Loucy (cell line): ENCODE measurements around the gene EPN1.

Experiments used
- H2AFZ ChIP-seq: fragments of 200-600 bp; sonication (generic); 2 replicates; pipeline ENCODE4 v1.6.0; 2016; ENCODE audit warnings: antibody characterized with exemption, mild to moderate bottlenecking, low read length, moderate library complexity
- H3F3A ChIP-seq: fragments of 200-600 bp; 2 replicates; pipeline ENCODE4 v1.6.0; 2016; ENCODE audit warnings: antibody characterized with exemption, low read depth, mild to moderate bottlenecking
- H3K27me3 ChIP-seq: fragments of 200-600 bp; sonication (generic); 2 replicates; pipeline ENCODE4 v1.6.1; 2014; ENCODE audit warnings: low read length, mild to moderate bottlenecking; ENCODE audit not compliant: insufficient read depth, poor library complexity, severe bottlenecking
- H3K36me3 ChIP-seq: fragments of 200-600 bp; sonication (generic); 2 replicates; pipeline ENCODE4 v1.6.1; 2016; ENCODE audit warnings: low read length; ENCODE audit not compliant: insufficient read depth
- H3K4me1 ChIP-seq: fragments of 200-600 bp; sonication (generic); 2 replicates; pipeline ENCODE4 v1.5.1; 2014; ENCODE audit warnings: low read length, mild to moderate bottlenecking; ENCODE audit not compliant: insufficient read depth, poor library complexity, severe bottlenecking
- H3K4me2 ChIP-seq: fragments of 200-600 bp; sonication (generic); 2 replicates; pipeline ENCODE4 v1.6.0; 2014; ENCODE audit warnings: antibody characterized with exemption, low read length, low read depth, mild to moderate bottlenecking; ENCODE audit not compliant: poor library complexity, severe bottlenecking
- H3K4me3 ChIP-seq: fragments of 200-600 bp; sonication (generic); 2 replicates; pipeline ENCODE4 v1.5.1; 2014; ENCODE audit warnings: low read length, mild to moderate bottlenecking, mixed read lengths; ENCODE audit not compliant: poor library complexity, severe bottlenecking
- H3K79me2 ChIP-seq: fragments of 200-600 bp; sonication (generic); 2 replicates; pipeline ENCODE4 v1.6.1; 2014; ENCODE audit warnings: low read length; ENCODE audit not compliant: insufficient read depth
- H3K9ac ChIP-seq: fragments of 200-600 bp; sonication (generic); 2 replicates; pipeline ENCODE4 v1.6.0; 2014; ENCODE audit warnings: mild to moderate bottlenecking, low read depth, low read length, moderate library complexity; ENCODE audit not compliant: poor library complexity, severe bottlenecking
- H3K9me2 ChIP-seq: fragments of 200-600 bp; sonication (generic); replicated peaks from 2 replicates; pipeline ENCODE4 v1.6.1; 2016; ENCODE audit warnings: low read depth, low read length, mixed read lengths
- H3K9me3 ChIP-seq: fragments of 200-600 bp; sonication (generic); 2 replicates; pipeline ENCODE4 v1.6.1; 2014; ENCODE audit warnings: mild to moderate bottlenecking, antibody characterized with exemption, low read length, low read depth; ENCODE audit not compliant: insufficient read depth
- H4K20me1 ChIP-seq: fragments of 200-600 bp; sonication (generic); 2 replicates; pipeline ENCODE4 v1.6.0; 2014; ENCODE audit warnings: antibody characterized with exemption, low read length, mild to moderate bottlenecking; ENCODE audit not compliant: insufficient read depth, poor library complexity, severe bottlenecking
- EZH2phosphoT487 ChIP-seq: fragments of 200-600 bp; IDR thresholded peaks from 2 replicates; pipeline ENCODE4 v1.6.1; 2018; ENCODE audit warnings: antibody characterized with exemption, mild to moderate bottlenecking, moderate library complexity, borderline replicate concordance
- TF ChIP-seq, protein P1 (sequence below): fragments of 200-600 bp; sonication (generic); conservative IDR thresholded peaks from 2 replicates; pipeline ENCODE4 v1.5.1; 2014; ENCODE audit warnings: mild to moderate bottlenecking, antibody characterized with exemption, low read length

EPN1 gene

DNA sequence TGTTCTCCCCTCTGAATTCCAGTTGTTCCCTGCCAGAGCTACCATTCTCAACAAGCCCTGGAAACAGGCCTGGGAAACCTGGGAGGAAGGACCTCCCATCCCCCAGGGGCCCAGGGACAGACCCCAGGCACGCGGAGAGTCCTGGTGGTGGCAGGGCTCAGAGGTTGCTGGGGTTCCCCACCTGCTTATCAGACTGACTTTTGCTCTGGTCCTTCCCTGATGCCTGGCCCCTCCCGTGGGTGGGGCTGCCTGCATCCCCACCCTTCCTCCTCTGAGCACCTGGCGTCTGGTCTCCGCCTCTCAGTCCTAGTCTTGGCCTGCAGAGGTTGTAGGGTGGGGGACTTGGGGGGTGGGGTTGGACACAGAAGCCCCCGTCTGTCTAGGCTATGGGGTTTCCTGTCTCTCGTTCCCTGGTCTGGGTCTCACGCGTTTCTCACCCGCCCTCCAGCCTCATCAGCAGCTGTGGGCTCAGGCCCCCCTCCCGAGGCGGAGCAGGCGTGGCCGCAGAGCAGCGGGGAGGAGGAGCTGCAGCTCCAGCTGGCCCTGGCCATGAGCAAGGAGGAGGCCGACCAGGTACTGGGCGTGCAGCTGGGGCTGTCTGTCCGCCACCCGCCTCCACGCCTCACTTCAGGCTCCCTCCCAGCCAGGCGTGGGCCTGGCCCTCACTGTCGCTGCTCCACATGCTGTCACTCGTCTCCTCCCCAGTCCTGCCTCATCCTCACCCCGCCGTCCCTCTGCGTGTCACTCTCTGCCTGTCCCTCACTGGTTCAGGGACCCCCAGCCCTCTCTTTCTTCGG is 13.6 kb downstream of the EPN1 start:
- peaks cover 4% of the 10 kb centered on the region for H4K20me1 ChIP-seq

GRCh38 chr19:55689411-55690108 is 14.5 kb downstream of the EPN1 start:
- no peaks in the 10 kb centered on the region for H3K27me3 ChIP-seq
- peaks cover 2% of the 10 kb centered on the region for H4K20me1 ChIP-seq
- no peaks in the 10 kb centered on the region for H3K9me2 ChIP-seq
- no peak overlapping the region for H3K4me2 ChIP-seq
- no peak overlapping the region for H2AFZ ChIP-seq
- H3K4me3 ChIP-seq: no peak overlapping the region
- H3F3A ChIP-seq: no peaks in the 10 kb centered on the region
- H3K4me1 ChIP-seq: no peaks in the 10 kb centered on the region
- H3K36me3 ChIP-seq: peaks cover 72% of the 10 kb centered on the region; the same call in 1 of the 2 replicates
- H3K9me3 ChIP-seq: no peaks in the 10 kb centered on the region
- TF ChIP-seq, protein P1, sequence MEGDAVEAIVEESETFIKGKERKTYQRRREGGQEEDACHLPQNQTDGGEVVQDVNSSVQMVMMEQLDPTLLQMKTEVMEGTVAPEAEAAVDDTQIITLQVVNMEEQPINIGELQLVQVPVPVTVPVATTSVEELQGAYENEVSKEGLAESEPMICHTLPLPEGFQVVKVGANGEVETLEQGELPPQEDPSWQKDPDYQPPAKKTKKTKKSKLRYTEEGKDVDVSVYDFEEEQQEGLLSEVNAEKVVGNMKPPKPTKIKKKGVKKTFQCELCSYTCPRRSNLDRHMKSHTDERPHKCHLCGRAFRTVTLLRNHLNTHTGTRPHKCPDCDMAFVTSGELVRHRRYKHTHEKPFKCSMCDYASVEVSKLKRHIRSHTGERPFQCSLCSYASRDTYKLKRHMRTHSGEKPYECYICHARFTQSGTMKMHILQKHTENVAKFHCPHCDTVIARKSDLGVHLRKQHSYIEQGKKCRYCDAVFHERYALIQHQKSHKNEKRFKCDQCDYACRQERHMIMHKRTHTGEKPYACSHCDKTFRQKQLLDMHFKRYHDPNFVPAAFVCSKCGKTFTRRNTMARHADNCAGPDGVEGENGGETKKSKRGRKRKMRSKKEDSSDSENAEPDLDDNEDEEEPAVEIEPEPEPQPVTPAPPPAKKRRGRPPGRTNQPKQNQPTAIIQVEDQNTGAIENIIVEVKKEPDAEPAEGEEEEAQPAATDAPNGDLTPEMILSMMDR: no peak
- no peak for TF ChIP-seq EZH2phosphoT487
- no peak overlapping the region for H3K9ac ChIP-seq
- no peaks in the 10 kb centered on the region for H3K79me2 ChIP-seq

More for the DNA sequence above, 13.6 kb downstream of the EPN1 start:
- Histone ChIP-seq H3K4me2 (no peak overlapping the region), H3K4me1 (no peaks in the 10 kb centered on the region), H3K36me3 (peaks cover 73% of the 10 kb centered on the region; the same call in 1 of the 2 replicates), H3K9ac (no peak overlapping the region), H3K27me3 (no peaks in the 10 kb centered on the region), H3K9me3 (no peaks in the 10 kb centered on the region), H3F3A (no peaks in the 10 kb centered on the region), H3K79me2 (no peaks in the 10 kb centered on the region), H2AFZ (no peak overlapping the region), H3K9me2 (no peaks in the 10 kb centered on the region), H3K4me3 (no peak overlapping the region)
- TF ChIP-seq EZH2phosphoT487: no peak
- TF ChIP-seq, protein P1: no peak

DNA sequence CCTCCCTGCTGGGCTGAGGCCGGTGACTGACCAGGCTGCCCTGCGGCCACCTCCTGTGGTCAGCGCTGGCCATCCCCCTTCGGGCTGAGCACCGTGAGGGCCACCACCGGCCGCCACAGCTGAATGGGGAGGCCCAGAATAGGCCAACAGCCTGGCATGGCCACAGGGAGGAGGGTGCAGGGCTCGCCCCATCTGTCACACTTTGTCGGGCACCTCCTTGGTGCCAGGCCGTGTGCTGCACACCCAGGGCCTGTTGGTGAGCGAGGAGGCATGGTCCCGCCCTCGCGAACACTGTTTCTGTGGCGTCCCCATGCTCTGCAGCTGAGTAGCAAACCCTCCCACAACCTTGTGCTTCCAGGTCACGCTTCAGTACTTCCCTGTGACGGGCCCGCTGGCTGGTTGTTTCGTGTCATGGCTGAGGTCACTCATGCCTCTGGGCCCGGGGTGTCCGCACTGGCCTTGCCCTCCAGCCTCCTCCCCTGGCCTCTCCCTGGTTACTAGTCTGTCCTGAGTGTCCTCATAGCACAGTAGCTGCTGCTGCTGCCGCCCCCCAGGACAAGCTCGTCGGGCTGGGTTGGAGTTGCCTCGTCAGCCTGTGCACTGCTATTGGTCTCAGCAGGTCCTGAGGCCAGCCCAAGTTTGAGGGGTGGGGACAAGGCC is 15.2 kb downstream of the EPN1 start:
- Histone ChIP-seq H3K4me1 (no peaks in the 10 kb centered on the region), H3F3A (no peaks in the 10 kb centered on the region), H3K9me2 (no peaks in the 10 kb centered on the region), H3K9ac (no peak overlapping the region), H3K27me3 (no peaks in the 10 kb centered on the region), H3K79me2 (no peaks in the 10 kb centered on the region), H3K9me3 (no peaks in the 10 kb centered on the region), H3K4me2 (no peak overlapping the region), H4K20me1 (no peaks in the 10 kb centered on the region), H2AFZ (no peak overlapping the region), H3K4me3 (no peak overlapping the region), H3K36me3 (peaks cover 71% of the 10 kb centered on the region; the same call in 1 of the 2 replicates)
- TF ChIP-seq EZH2phosphoT487: no peak
- TF ChIP-seq, protein P1: no peak
